ENCODE measurements around the gene ARSA. TPM values are rescaled to one million over a fixed set of nuclear protein-coding genes. Genes with fewer than 3 reads are reported as not detected.

Gene ARSA
- total RNA-seq, 1 experiment from 2014 or later, result 43.8 TPM

DNA sequence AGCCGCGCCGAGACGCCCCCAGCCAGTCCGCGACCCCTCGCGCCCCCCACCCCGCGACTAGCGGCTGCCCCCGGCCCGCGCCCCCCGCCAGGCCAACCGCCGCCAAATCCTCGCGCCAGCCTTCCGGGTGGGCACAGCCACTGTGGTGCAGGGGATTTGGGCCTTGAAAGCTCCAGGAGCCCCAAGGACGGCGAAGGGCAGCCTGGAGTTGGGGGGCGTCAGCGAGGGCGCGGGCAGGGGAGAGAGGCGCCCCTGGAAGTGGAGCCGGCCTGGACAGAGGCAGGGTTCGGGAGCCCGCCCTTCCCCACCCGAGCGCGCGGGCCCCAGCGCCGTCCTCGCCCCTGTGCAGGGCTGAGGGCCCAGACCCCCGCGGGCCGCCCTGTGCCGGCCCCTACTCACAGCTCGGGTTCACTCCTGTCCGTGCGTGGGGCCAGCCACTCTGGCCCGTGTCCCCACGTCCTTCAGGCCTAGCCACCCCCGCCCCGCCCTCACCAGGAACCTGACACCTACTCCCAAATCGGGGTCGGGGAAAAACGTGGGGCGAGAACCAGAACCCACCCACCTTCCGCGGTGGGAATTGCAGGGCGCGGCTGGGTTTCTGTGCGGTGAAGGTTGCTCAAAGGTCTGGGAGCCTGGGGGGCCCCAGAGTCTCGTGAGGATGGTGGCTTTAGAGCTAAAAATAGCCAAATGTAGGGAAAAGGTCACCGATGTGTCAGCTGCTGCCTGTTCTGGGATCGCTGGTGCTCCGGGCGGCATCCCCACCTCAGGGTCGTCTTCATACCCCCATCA is 49.8 kb downstream of the ARSA start, which contains the start of gene CPT1B:
TSS of gene CPT1B (minus strand) at position 441 of the 789 bp plus-strand sequence. CDS start 512 bp downstream, outside the sequence.
- Histone ChIP-seq H3K4me1 (ENCODE audit: control insufficient read depth, insufficient read depth, low read length) (0 out of 2 replicates have a peak, but pooled peaks cover 2% of the 10 kb centered on the region), H3K9me3 (ENCODE audit: control insufficient read depth, insufficient read depth, low read depth, low read length) (no peaks in the 10 kb centered on the region), H3K36me3 (ENCODE audit: control insufficient read depth, insufficient read depth, low read length) (no peaks in the 10 kb centered on the region), H3K4me3 (ENCODE audit: low read depth in 2 of 2, low read length in 2 of 2) (no peak within 1 kb of the TSS), H3K27ac (ENCODE audit: low read length) (no peak within 1 kb of the TSS), H3K27me3 (ENCODE audit: control insufficient read depth, insufficient read depth, low read length) (no peaks in the 10 kb centered on the region)
- no peak for DNase-seq (ENCODE audit: low read depth, low spot score)
- intact Hi-C loops (cut with micrococcal nuclease; ENCODE audit: unreplicated experiment) (no loop called here), in situ Hi-C loops (cut with HindIII; ENCODE audit: low pct_unique_long_range_greater_than_20kb, low sequenced_read_pairs) (no loop called here)
- ATAC-seq, result no peak
- no peak for TF ChIP-seq TCF7L2 (IDR thresholded peaks at IDR 0.05; ENCODE audit: low read depth, low read length)
- TF ChIP-seq CTCF (IDR thresholded peaks at IDR 0.05), result no peak
- no peak for TF ChIP-seq POLR2AphosphoS5 (IDR thresholded peaks at IDR 0.05; ENCODE audit: low read depth, low read length)
- TF ChIP-seq REST (IDR thresholded peaks at IDR 0.05; ENCODE audit: insufficient read depth in 1 of 2, low read depth in 2 of 2, low read length in 1 of 2), result no peak
- TF ChIP-seq SIN3A (IDR thresholded peaks at IDR 0.05; ENCODE audit: borderline replicate concordance, insufficient read depth, low read depth, low read length), result no peak
- no TSS peak for BruUV-seq (replicated peaks)
- ChIA-PET POLR2A (no interaction called here), CTCF (no interaction called here)

DNA sequence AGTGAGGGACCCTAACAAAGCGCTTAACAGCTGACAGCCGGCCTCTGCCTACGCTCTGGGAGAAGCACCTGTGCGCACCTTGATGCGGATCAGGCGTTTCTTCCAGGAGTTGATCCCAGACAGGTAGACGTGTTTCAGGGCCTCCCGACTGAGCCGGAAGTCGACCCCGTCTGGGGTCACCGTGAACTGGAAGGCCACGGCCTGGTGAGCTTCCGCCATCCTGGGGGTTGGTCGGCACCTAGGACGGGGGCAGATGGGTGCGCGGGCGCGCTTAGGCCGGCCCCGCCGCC is 50.3 kb downstream of the ARSA start:
- intact Hi-C loops (cut with micrococcal nuclease; ENCODE audit: unreplicated experiment) (no loop called here), in situ Hi-C loops (cut with HindIII; ENCODE audit: low pct_unique_long_range_greater_than_20kb, low sequenced_read_pairs) (no loop called here)
- no peak for ATAC-seq
- TF ChIP-seq REST (IDR thresholded peaks at IDR 0.05; ENCODE audit: insufficient read depth in 1 of 2, low read depth in 2 of 2, low read length in 1 of 2) (no peak), SIN3A (IDR thresholded peaks at IDR 0.05; ENCODE audit: borderline replicate concordance, insufficient read depth, low read depth, low read length) (no peak), TCF7L2 (IDR thresholded peaks at IDR 0.05; ENCODE audit: low read depth, low read length) (no peak), POLR2AphosphoS5 (IDR thresholded peaks at IDR 0.05; ENCODE audit: low read depth, low read length) (no peak), CTCF (IDR thresholded peaks at IDR 0.05) (no peak)
- Histone ChIP-seq H3K36me3 (ENCODE audit: control insufficient read depth, insufficient read depth, low read length) (no peaks in the 10 kb centered on the region), H3K27me3 (ENCODE audit: control insufficient read depth, insufficient read depth, low read length) (no peaks in the 10 kb centered on the region), H3K27ac (ENCODE audit: low read length) (no peak overlapping the region), H3K9me3 (ENCODE audit: control insufficient read depth, insufficient read depth, low read depth, low read length) (no peaks in the 10 kb centered on the region), H3K4me1 (ENCODE audit: control insufficient read depth, insufficient read depth, low read length) (0 out of 2 replicates have a peak, but pooled peaks cover 2% of the 10 kb centered on the region), H3K4me3 (ENCODE audit: low read depth in 2 of 2, low read length in 2 of 2) (no peak overlapping the region)
- BruUV-seq (replicated peaks), result no TSS peak
- CTCF ChIA-PET, result no interaction called here
- no peak for DNase-seq (ENCODE audit: low read depth, low spot score)
- POLR2A ChIA-PET, result no interaction called here
